H9 (cell line): ENCODE measurements around the gene ENOX2. TPM values are rescaled to one million over a fixed set of nuclear protein-coding genes. Genes with fewer than 3 reads are reported as not detected.

Experiments used
- DNase-seq: peaks from one replicate; pipeline ENCODE4 v3.0.0-alpha.2; 2017
- H2AFZ ChIP-seq: one replicate; pipeline ENCODE4 v1.6.1; 2013; ENCODE audit warnings: mild to moderate bottlenecking, low read length, control low read depth, moderate library complexity
- H2AK5ac ChIP-seq: 2 replicates; pipeline ENCODE4 v1.6.1; 2013; ENCODE audit warnings: low read length, control low read depth, mixed read lengths; ENCODE audit not compliant: insufficient read length
- H2BK120ac ChIP-seq: one replicate; pipeline ENCODE4 v1.6.1; 2013; ENCODE audit warnings: low read depth, mild to moderate bottlenecking, low read length, control low read depth, inconsistent platforms; ENCODE audit not compliant: poor library complexity, severe bottlenecking
- H2BK12ac ChIP-seq: 2 replicates; pipeline ENCODE4 v1.6.1; 2013; ENCODE audit warnings: low read length, control low read depth, mixed read lengths, low read depth; ENCODE audit not compliant: insufficient read length
- H2BK15ac ChIP-seq: 2 replicates; pipeline ENCODE4 v1.6.1; 2013; ENCODE audit warnings: low read depth, low read length, control low read depth
- H2BK20ac ChIP-seq: one replicate; pipeline ENCODE4 v1.6.1; 2013; ENCODE audit warnings: low read depth, mild to moderate bottlenecking, low read length, control low read depth, inconsistent platforms; ENCODE audit not compliant: poor library complexity, severe bottlenecking
- H2BK5ac ChIP-seq: 2 replicates; pipeline ENCODE4 v1.6.1; 2013; ENCODE audit warnings: low read length, control low read depth, mixed read lengths; ENCODE audit not compliant: insufficient read length
- H3K14ac ChIP-seq: 2 replicates; pipeline ENCODE4 v1.6.1; 2013; ENCODE audit warnings: low read length, control low read depth; ENCODE audit not compliant: insufficient read depth
- H3K18ac ChIP-seq: 2 replicates; pipeline ENCODE4 v1.6.1; 2013; ENCODE audit warnings: low read depth, mild to moderate bottlenecking, mixed read lengths, low read length, control low read depth; ENCODE audit not compliant: insufficient read length
- H3K23ac ChIP-seq: 2 replicates; pipeline ENCODE4 v1.6.1; 2013; ENCODE audit warnings: low read length, control low read depth, mixed read lengths, low read depth; ENCODE audit not compliant: insufficient read length
- H3K23me2 ChIP-seq: 2 replicates; pipeline ENCODE4 v1.6.1; 2013; ENCODE audit warnings: low read depth, mild to moderate bottlenecking, mixed read lengths, low read length, control low read depth; ENCODE audit not compliant: insufficient read length, poor library complexity, severe bottlenecking
- H3K27ac ChIP-seq: 2 replicates; pipeline ENCODE4 v1.5.1; 2013; ENCODE audit warnings: low read length, control low read depth, mixed read lengths, low read depth; ENCODE audit not compliant: insufficient read length
- H3K27me3 ChIP-seq: 2 replicates; pipeline ENCODE4 v1.6.1; 2013; ENCODE audit warnings: low read length, control low read depth, inconsistent platforms; ENCODE audit not compliant: insufficient read depth
- H3K4ac ChIP-seq: 2 replicates; pipeline ENCODE4 v1.6.1; 2013; ENCODE audit warnings: low read depth, mild to moderate bottlenecking, control low read depth, inconsistent platforms, low read length, moderate library complexity
- H3K4me1 ChIP-seq: 2 replicates; pipeline ENCODE4 v1.6.1; 2013; ENCODE audit warnings: low read length, control low read depth, inconsistent platforms; ENCODE audit not compliant: insufficient read depth
- H3K4me2 ChIP-seq: 2 replicates; pipeline ENCODE4 v1.6.1; 2013; ENCODE audit warnings: low read length, control low read depth, mixed read lengths; ENCODE audit not compliant: insufficient read length, insufficient read depth
- H3K56ac ChIP-seq: 2 replicates; pipeline ENCODE4 v1.6.1; 2013; ENCODE audit warnings: low read depth, mild to moderate bottlenecking, mixed read lengths, low read length, control low read depth; ENCODE audit not compliant: insufficient read length
- H3K79me1 ChIP-seq: 2 replicates; pipeline ENCODE4 v1.6.1; 2013; ENCODE audit warnings: low read depth, mild to moderate bottlenecking, moderate library complexity, low read length, control low read depth, inconsistent platforms; ENCODE audit not compliant: insufficient read depth, poor library complexity, severe bottlenecking
- H3K79me2 ChIP-seq: 2 replicates; pipeline ENCODE4 v1.6.1; 2013; ENCODE audit warnings: low read length, control low read depth, inconsistent platforms; ENCODE audit not compliant: insufficient read depth
- H3K9ac ChIP-seq: 2 replicates; pipeline ENCODE4 v1.6.1; 2013; ENCODE audit warnings: low read length, control low read depth, mixed read lengths; ENCODE audit not compliant: insufficient read length; ENCODE audit errors: extremely low read depth
- H3K9me3 ChIP-seq: one replicate; pipeline ENCODE4 v1.6.1; 2013; ENCODE audit warnings: low read depth, low read length, inconsistent platforms; ENCODE audit not compliant: control insufficient read depth
- H3T11ph ChIP-seq: one replicate; pipeline ENCODE4 v1.6.1; 2013; ENCODE audit warnings: mild to moderate bottlenecking, low read length, control low read depth, inconsistent platforms
- H4K20me1 ChIP-seq: one replicate; pipeline ENCODE4 v1.6.1; 2013; ENCODE audit not compliant: control insufficient read depth, insufficient read length, insufficient read depth
- H4K5ac ChIP-seq: 2 replicates; pipeline ENCODE4 v1.6.1; 2013; ENCODE audit warnings: low read depth, mild to moderate bottlenecking, mixed read lengths, low read length, control low read depth; ENCODE audit not compliant: insufficient read length
- H4K8ac ChIP-seq: replicated peaks from 2 replicates; pipeline ENCODE4 v1.6.1; 2013; ENCODE audit warnings: low read length, control low read depth, mixed read lengths, low read depth; ENCODE audit not compliant: insufficient read length
- H4K91ac ChIP-seq: 2 replicates; pipeline ENCODE4 v1.6.1; 2013; ENCODE audit warnings: low read depth, mild to moderate bottlenecking, moderate library complexity, mixed read lengths, low read length, control low read depth; ENCODE audit not compliant: insufficient read length
- H3K27ac Mint-ChIP-seq, 3 experiments: 2 replicates in 2 of 3; 3 replicates in 1 of 3; pipeline ENCODE4 v1.8.0; 2020 to 2021; ENCODE audit warnings: mixed read lengths in 3 of 3, mild to moderate bottlenecking in 1 of 3, moderate library complexity in 1 of 3
- H3K27me3 Mint-ChIP-seq: 2 replicates; pipeline ENCODE4 v1.8.0; 2021; ENCODE audit warnings: low read depth, mild to moderate bottlenecking, moderate library complexity, mixed read lengths
- H3K36me3 Mint-ChIP-seq, 3 experiments: 2 replicates in 2 of 3; 3 replicates in 1 of 3; pipeline ENCODE4 v1.8.0; 2020 to 2021; ENCODE audit warnings: low read depth in 3 of 3, mixed read lengths in 3 of 3; ENCODE audit not compliant: insufficient read depth in 1 of 3
- H3K4me1 Mint-ChIP-seq, 2 experiments: 2 replicates each; pipeline ENCODE4 v1.8.0; 2020; ENCODE audit warnings: mixed read lengths in 2 of 2
- H3K4me3 Mint-ChIP-seq, 2 experiments: 2 replicates in 1 of 2; 3 replicates in 1 of 2; pipeline ENCODE4 v1.8.0; 2020 to 2021; ENCODE audit warnings: mild to moderate bottlenecking in 2 of 2, mixed read lengths in 2 of 2, moderate library complexity in 1 of 2
- H3K9me3 Mint-ChIP-seq, 2 experiments: 2 replicates in 1 of 2; 3 replicates in 1 of 2; pipeline ENCODE4 v1.8.0; 2020; ENCODE audit warnings: mild to moderate bottlenecking in 2 of 2, mixed read lengths in 2 of 2, moderate library complexity in 1 of 2
- WGBS: extraction: QIAGEN DNeasy Blood & Tissue Kit; methylation state at CpG from one replicate; pipeline ENCODE4 v1.1.7; 2013; ENCODE audit warnings: missing lambda C conversion rate, low lambda C conversion rate, mixed read lengths; ENCODE audit not compliant: insufficient read length; ENCODE audit errors: extremely low coverage; 5-methylcytosine and 5-hydroxymethylcytosine counted together
- total RNA-seq: library from RNA; stranded (reverse); gene quantifications from 2 replicates; pipeline ENCODE4 v1.2.1, GENCODE V29; 2021
- TF ChIP-seq, protein P1 (sequence below): fragments of 200-600 bp; sonication (generic); conservative IDR thresholded peaks from 3 replicates; pipeline ENCODE4 v1.8.0; 2021; ENCODE audit warnings: antibody characterized with exemption, mild to moderate bottlenecking

The ENOX2 gene
- total RNA-seq, 1 experiment from 2014 or later: 17.7 TPM

DNA sequence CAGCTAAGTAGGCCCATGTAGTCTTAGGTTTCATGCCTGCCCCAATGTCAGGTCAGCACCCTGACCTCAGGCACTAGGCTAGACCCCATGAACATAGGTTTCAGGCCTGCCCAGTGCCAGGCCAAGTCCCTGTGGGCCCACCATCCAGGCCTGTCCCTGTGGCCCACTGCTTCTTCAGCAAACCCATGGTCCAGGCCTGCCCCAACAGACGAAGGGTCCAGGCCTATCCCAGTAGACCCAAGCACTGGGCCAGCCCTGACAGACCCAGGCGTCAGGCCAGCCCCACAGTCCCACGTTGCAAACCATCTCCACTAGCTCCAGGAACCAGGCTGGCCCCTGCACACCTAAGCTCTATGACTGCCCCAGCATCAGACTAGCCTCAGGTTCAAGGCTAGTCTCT, 92.4 kb downstream of the ENOX2 start:
- no peak overlapping the region for H4K91ac ChIP-seq
- TF ChIP-seq, protein P1, sequence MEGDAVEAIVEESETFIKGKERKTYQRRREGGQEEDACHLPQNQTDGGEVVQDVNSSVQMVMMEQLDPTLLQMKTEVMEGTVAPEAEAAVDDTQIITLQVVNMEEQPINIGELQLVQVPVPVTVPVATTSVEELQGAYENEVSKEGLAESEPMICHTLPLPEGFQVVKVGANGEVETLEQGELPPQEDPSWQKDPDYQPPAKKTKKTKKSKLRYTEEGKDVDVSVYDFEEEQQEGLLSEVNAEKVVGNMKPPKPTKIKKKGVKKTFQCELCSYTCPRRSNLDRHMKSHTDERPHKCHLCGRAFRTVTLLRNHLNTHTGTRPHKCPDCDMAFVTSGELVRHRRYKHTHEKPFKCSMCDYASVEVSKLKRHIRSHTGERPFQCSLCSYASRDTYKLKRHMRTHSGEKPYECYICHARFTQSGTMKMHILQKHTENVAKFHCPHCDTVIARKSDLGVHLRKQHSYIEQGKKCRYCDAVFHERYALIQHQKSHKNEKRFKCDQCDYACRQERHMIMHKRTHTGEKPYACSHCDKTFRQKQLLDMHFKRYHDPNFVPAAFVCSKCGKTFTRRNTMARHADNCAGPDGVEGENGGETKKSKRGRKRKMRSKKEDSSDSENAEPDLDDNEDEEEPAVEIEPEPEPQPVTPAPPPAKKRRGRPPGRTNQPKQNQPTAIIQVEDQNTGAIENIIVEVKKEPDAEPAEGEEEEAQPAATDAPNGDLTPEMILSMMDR: no peak
- H4K8ac ChIP-seq: no peak overlapping the region
- Mint-ChIP-seq H3K9me3 (peaks cover 0 to 12% of the 10 kb centered on the region in 2 experiments; a peak in 3 of 5 replicates), H3K4me1 (peaks cover 0 to 12% of the 10 kb centered on the region in 2 experiments; a peak in 1 of 4 replicates), H3K4me3 (no peak overlapping the region), H3K27ac (no peak overlapping the region), H3K27me3 (no peaks in the 10 kb centered on the region), H3K36me3 (peaks cover 0 to 23% (median 5%) of the 10 kb centered on the region in 3 experiments; a peak in 4 of 7 replicates)
- H3K9ac ChIP-seq: no peak overlapping the region
- H3K27me3 ChIP-seq: no peaks in the 10 kb centered on the region
- H3K4ac ChIP-seq: no peak overlapping the region
- H4K20me1 ChIP-seq: no peaks in the 10 kb centered on the region
- H2AK5ac ChIP-seq: no peak overlapping the region
- no peak overlapping the region for H2BK12ac ChIP-seq
- WGBS: no CpG with 5 or more reads among the region's 3 CpGs
- no peak overlapping the region for H3T11ph ChIP-seq
- no peak overlapping the region for H2BK5ac ChIP-seq
- no peak overlapping the region for H3K14ac ChIP-seq
- H2AFZ ChIP-seq: no peak overlapping the region
- H4K5ac ChIP-seq: no peak overlapping the region
- no peak overlapping the region for H2BK20ac ChIP-seq
- no peak overlapping the region for H3K56ac ChIP-seq
- H3K18ac ChIP-seq: no peak overlapping the region
- no peaks in the 10 kb centered on the region for H3K79me1 ChIP-seq
- no peak overlapping the region for H3K23ac ChIP-seq
- H2BK15ac ChIP-seq: no peak overlapping the region
- H3K79me2 ChIP-seq: no peaks in the 10 kb centered on the region
- DNase-seq: no peak
- no peak overlapping the region for H3K27ac ChIP-seq
- H3K4me2 ChIP-seq: no peak overlapping the region
- no peaks in the 10 kb centered on the region for H3K9me3 ChIP-seq
- H3K4me1 ChIP-seq: no peaks in the 10 kb centered on the region
- H3K23me2 ChIP-seq: no peaks in the 10 kb centered on the region
- no peak overlapping the region for H2BK120ac ChIP-seq
